Measurements from ENCODE around the gene SLC9A9.
A peak's percentile ranks its signal among the peaks of the same experiment; 100 is the strongest.

The SLC9A9 gene

GRCh38 chr3:143850877-143851276 is 2.6 kb upstream of the SLC9A9 start:
- Histone ChIP-seq H3K4me3 (no peak overlapping the region), H3K4me1 (peaks cover 4 to 69% (median 20%) of the 10 kb centered on the region in 10 experiments; a peak in 19 of 20 replicates), H3K4me2 (peak overlapping the region in 3 of 11 experiments; percentile 84 to 91 (median 88); a peak in 6 of 22 replicates), H3K27ac (peak overlapping the region in 4 of 11 experiments; percentile 4 to 78 (median 44); a peak in 6 of 22 replicates), H3K9ac (no peak overlapping the region), H3K36me3 (no peaks in the 10 kb centered on the region), H4K20me1 (no peaks in the 10 kb centered on the region), H3K9me3 (replicated peaks in 1 of 11) (no peaks in the 10 kb centered on the region; a peak in 1 of 22 replicates), H3K27me3 (no peaks in the 10 kb centered on the region)
- TF ChIP-seq Cebpa-rat (IDR thresholded peaks at IDR 0.05): no peak

- Histone ChIP-seq H3K4me2 (peak overlapping the region in 5 of 11 experiments; percentile 15 to 91 (median 84); a peak in 8 of 22 replicates), H3K27me3 (no peaks in the 10 kb centered on the region), H3K4me3 (no peak overlapping the region), H3K36me3 (no peaks in the 10 kb centered on the region), H3K4me1 (peaks cover 4 to 69% (median 20%) of the 10 kb centered on the region in 10 experiments; a peak in 19 of 20 replicates), H4K20me1 (no peaks in the 10 kb centered on the region), H3K9me3 (replicated peaks in 1 of 11) (no peaks in the 10 kb centered on the region), H3K27ac (peak overlapping the region in 4 of 11 experiments; percentile 27 to 80 (median 74); a peak in 8 of 22 replicates), H3K9ac (peak overlapping the region in 1 of 11 experiments; percentile 46; a peak in 2 of 22 replicates)
- 0 out of 22 replicates have a peak, but pooled peaks of 1 of the 11 experiments have one; percentile 26 for TF ChIP-seq Cebpa-rat (IDR thresholded peaks at IDR 0.05)
Observed at GRCh38 chr3:143849854-143850549, 1.7 kb upstream of the SLC9A9 start.

GRCh38 chr3:143848704-143849103 is 436 bp upstream of the SLC9A9 start:
- Histone ChIP-seq H3K27me3 (no peaks in the 10 kb centered on the region), H3K4me3 (peak overlapping the region in 3 of 10 experiments; percentile 66 to 79 (median 73); a peak in 8 of 20 replicates), H3K9me3 (replicated peaks in 1 of 11) (no peaks in the 10 kb centered on the region), H3K9ac (peak overlapping the region in 2 of 11 experiments; percentile 74 to 81; a peak in 3 of 22 replicates), H3K4me1 (peaks cover 4 to 76% (median 20%) of the 10 kb centered on the region in 10 experiments; a peak in 19 of 20 replicates), H4K20me1 (no peaks in the 10 kb centered on the region), H3K4me2 (peak overlapping the region; percentile 73 to 97 (median 87)), H3K27ac (peak overlapping the region in 5 of 11 experiments; percentile 25 to 80 (median 56); a peak in 7 of 22 replicates), H3K36me3 (no peaks in the 10 kb centered on the region)
- no peak for TF ChIP-seq Cebpa-rat (IDR thresholded peaks at IDR 0.05)

GRCh38 chr3:143843587-143843986 is 4.7 kb downstream of the SLC9A9 start:
- H3K27me3 ChIP-seq: no peaks in the 10 kb centered on the region; a peak in 1 of 22 replicates
- H3K4me2 ChIP-seq: peak overlapping the region in 3 of 11 experiments; percentile 84 to 91 (median 88); a peak in 5 of 22 replicates
- H3K4me1 ChIP-seq: peaks cover 2 to 89% (median 15%) of the 10 kb centered on the region in 10 experiments; a peak in 19 of 20 replicates
- no peak overlapping the region for H3K4me3 ChIP-seq
- H3K9ac ChIP-seq: no peak overlapping the region
- no peaks in the 10 kb centered on the region for H3K9me3 ChIP-seq (replicated peaks in 1 of 11)
- H3K36me3 ChIP-seq: no peaks in the 10 kb centered on the region
- no peak overlapping the region for H3K27ac ChIP-seq
- no peak for TF ChIP-seq Cebpa-rat (IDR thresholded peaks at IDR 0.05)
- H4K20me1 ChIP-seq: no peaks in the 10 kb centered on the region

GRCh38 chr3:143840636-143841035 is 7.6 kb downstream of the SLC9A9 start:
- Histone ChIP-seq H3K27me3 (no peaks in the 10 kb centered on the region; a peak in 1 of 22 replicates), H3K9ac (no peak overlapping the region), H3K36me3 (peaks cover 0 to 18% (median 0%) of the 10 kb centered on the region in 11 experiments; a peak in 2 of 22 replicates), H3K4me2 (peak overlapping the region in 4 of 11 experiments; percentile 54 to 91 (median 72); a peak in 8 of 22 replicates), H3K4me3 (peak overlapping the region in 1 of 10 experiments; percentile 12; a peak in 1 of 20 replicates), H3K4me1 (peaks cover 0 to 99% (median 3%) of the 10 kb centered on the region in 10 experiments; a peak in 9 of 20 replicates), H3K27ac (peak overlapping the region in 2 of 11 experiments; percentile 15 to 37; a peak in 2 of 22 replicates), H3K9me3 (replicated peaks in 1 of 11) (no peaks in the 10 kb centered on the region), H4K20me1 (peaks cover 0 to 3% (median 0%) of the 10 kb centered on the region in 11 experiments; a peak in 1 of 22 replicates)
- TF ChIP-seq Cebpa-rat (IDR thresholded peaks at IDR 0.05): no peak

GRCh38 chr3:143839980-143840379 is 8.3 kb downstream of the SLC9A9 start:
- H3K4me1 ChIP-seq: peaks cover 0 to 99% (median 3%) of the 10 kb centered on the region in 10 experiments; a peak in 9 of 20 replicates
- peak overlapping the region in 1 of 11 experiments; percentile 20; a peak in 1 of 22 replicates for H3K9ac ChIP-seq
- peak overlapping the region in 4 of 11 experiments; percentile 54 to 91 (median 72); a peak in 8 of 22 replicates for H3K4me2 ChIP-seq
- peaks cover 0 to 4% (median 0%) of the 10 kb centered on the region in 11 experiments; a peak in 2 of 22 replicates for H4K20me1 ChIP-seq
- peak overlapping the region in 1 of 10 experiments; percentile 12; a peak in 1 of 20 replicates for H3K4me3 ChIP-seq
- H3K9me3 ChIP-seq (replicated peaks in 1 of 11): no peaks in the 10 kb centered on the region
- TF ChIP-seq Cebpa-rat (IDR thresholded peaks at IDR 0.05): no peak
- peak overlapping the region in 2 of 11 experiments; percentile 15 to 37; a peak in 2 of 22 replicates for H3K27ac ChIP-seq
- H3K27me3 ChIP-seq: no peaks in the 10 kb centered on the region; a peak in 1 of 22 replicates
- H3K36me3 ChIP-seq: peaks cover 0 to 19% (median 0%) of the 10 kb centered on the region in 11 experiments; a peak in 2 of 22 replicates

GRCh38 chr3:143837076-143837475 is 11.2 kb downstream of the SLC9A9 start:
- no peak overlapping the region for H3K9ac ChIP-seq

GRCh38 chr3:143835312-143835711 is 13.0 kb downstream of the SLC9A9 start:
- Histone ChIP-seq H3K27me3 (no peaks in the 10 kb centered on the region), H3K4me2 (peak overlapping the region in 3 of 11 experiments; percentile 0 to 86 (median 54); a peak in 5 of 22 replicates)
- no peak for TF ChIP-seq Cebpa-rat (IDR thresholded peaks at IDR 0.05)

More at GRCh38 chr3:143837076-143837475, 11.2 kb downstream of the SLC9A9 start:
- no peaks in the 10 kb centered on the region for H3K9me3 ChIP-seq (replicated peaks in 1 of 11)
- H3K27me3 ChIP-seq: no peaks in the 10 kb centered on the region
- no peak overlapping the region for H3K27ac ChIP-seq
- H3K4me1 ChIP-seq: peaks cover 0 to 99% (median 3%) of the 10 kb centered on the region in 10 experiments; a peak in 9 of 20 replicates
- H3K4me3 ChIP-seq: no peak overlapping the region
- peaks cover 0 to 22% (median 0%) of the 10 kb centered on the region in 11 experiments; a peak in 3 of 22 replicates for H3K36me3 ChIP-seq
- H3K4me2 ChIP-seq: peak overlapping the region in 2 of 11 experiments; percentile 54 to 86; a peak in 4 of 22 replicates
- H4K20me1 ChIP-seq: peaks cover 0 to 4% (median 0%) of the 10 kb centered on the region in 11 experiments; a peak in 2 of 22 replicates
- TF ChIP-seq Cebpa-rat (IDR thresholded peaks at IDR 0.05): no peak

More at GRCh38 chr3:143835312-143835711, 13.0 kb downstream of the SLC9A9 start:
- Histone ChIP-seq H3K4me1 (peaks cover 7 to 99% (median 14%) of the 10 kb centered on the region in 10 experiments; a peak in 18 of 20 replicates), H3K9ac (no peak overlapping the region), H3K9me3 (replicated peaks in 1 of 11) (no peaks in the 10 kb centered on the region), H3K4me3 (no peak overlapping the region), H3K27ac (no peak overlapping the region), H4K20me1 (peaks cover 0 to 4% (median 0%) of the 10 kb centered on the region in 11 experiments; a peak in 2 of 22 replicates), H3K36me3 (peaks cover 0 to 22% (median 0%) of the 10 kb centered on the region in 11 experiments; a peak in 3 of 22 replicates)

Data from BLaER1 treated with 17β-estradiol and CSF1 and Interleukin-3, amounts not matched to agents 10 nM and 100 nM (cell line).